Coronary artery (tissue), 2 donors: ENCODE data around the gene TIFAB.

ENCODE experiments used
- DNase-seq: peaks from one replicate; pipeline ENCODE4 v3.0.0-alpha.2; 2017; ENCODE audit warnings: low spot score
- H3K27ac ChIP-seq, 2 donors: fragments of 200-600 bp; sonication (generic); one replicate each; pipeline ENCODE4 v1.5.1; 2016 to 2019
- H3K4me3 ChIP-seq: fragments of 200-600 bp; sonication (generic); 2 replicates; pipeline ENCODE4 v1.5.1; 2016; ENCODE audit warnings: mild to moderate bottlenecking, moderate library complexity
- TF ChIP-seq, protein P1 (sequence below): fragments of 200-600 bp; sonication (generic); IDR thresholded peaks from one replicate; pipeline ENCODE4 v1.5.1; 2019; ENCODE audit warnings: antibody characterized with exemption

The TIFAB gene

DNA sequence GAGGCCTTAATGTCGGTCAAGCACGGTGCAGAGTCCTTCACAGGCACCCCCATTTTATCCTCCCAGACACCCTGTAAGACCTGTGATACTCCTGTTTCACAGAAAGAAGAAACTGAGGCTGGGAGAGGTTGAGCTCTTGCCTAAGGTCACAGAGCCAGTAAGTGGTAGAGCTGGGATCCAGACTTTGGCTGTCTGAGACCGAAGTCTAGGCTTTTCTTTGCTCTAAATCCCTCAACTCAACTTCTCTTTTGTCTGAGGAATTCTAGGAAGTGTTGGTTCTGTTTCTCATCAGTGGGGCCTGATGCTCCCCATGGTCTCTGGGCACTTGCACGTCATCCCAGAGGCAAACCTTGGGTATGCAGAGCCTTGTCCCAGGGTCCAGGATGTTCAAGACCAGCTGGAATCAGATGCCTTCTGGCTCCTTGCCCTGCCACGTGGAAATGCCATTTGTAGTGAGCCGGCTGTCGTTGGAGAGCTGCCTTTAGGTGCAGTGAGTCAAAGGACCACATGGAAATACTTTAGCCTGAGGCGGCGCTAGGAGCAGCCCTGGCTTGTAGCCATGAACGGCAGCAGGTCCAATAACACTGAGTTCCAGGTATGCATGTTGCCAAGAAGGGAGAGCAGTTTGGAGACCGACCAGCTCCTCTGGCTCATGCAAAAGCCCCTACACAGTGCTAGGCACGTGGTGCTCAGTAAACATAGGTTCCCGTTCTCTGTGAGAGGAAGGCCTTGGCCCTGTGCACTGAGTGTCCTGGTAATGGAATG is 14.2 kb downstream of the TIFAB start:
- TF ChIP-seq, protein P1, sequence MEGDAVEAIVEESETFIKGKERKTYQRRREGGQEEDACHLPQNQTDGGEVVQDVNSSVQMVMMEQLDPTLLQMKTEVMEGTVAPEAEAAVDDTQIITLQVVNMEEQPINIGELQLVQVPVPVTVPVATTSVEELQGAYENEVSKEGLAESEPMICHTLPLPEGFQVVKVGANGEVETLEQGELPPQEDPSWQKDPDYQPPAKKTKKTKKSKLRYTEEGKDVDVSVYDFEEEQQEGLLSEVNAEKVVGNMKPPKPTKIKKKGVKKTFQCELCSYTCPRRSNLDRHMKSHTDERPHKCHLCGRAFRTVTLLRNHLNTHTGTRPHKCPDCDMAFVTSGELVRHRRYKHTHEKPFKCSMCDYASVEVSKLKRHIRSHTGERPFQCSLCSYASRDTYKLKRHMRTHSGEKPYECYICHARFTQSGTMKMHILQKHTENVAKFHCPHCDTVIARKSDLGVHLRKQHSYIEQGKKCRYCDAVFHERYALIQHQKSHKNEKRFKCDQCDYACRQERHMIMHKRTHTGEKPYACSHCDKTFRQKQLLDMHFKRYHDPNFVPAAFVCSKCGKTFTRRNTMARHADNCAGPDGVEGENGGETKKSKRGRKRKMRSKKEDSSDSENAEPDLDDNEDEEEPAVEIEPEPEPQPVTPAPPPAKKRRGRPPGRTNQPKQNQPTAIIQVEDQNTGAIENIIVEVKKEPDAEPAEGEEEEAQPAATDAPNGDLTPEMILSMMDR: no peak
- no peak overlapping the region for H3K4me3 ChIP-seq
- DNase-seq: no peak
- H3K27ac ChIP-seq: peak overlapping the region in 1 of 2 donors; percentile 25

GRCh38 chr5:135437422-135437795 is 14.7 kb downstream of the TIFAB start:
- no peak for DNase-seq
- TF ChIP-seq, protein P1: no peak
- H3K27ac ChIP-seq: peak overlapping the region in 1 of 2 donors; percentile 25
- H3K4me3 ChIP-seq: no peak overlapping the region

GRCh38 chr5:135436951-135437418 is 15.2 kb downstream of the TIFAB start:
- no peak overlapping the region for H3K4me3 ChIP-seq
- peak overlapping the region in 1 of 2 donors; percentile 25 for H3K27ac ChIP-seq
- TF ChIP-seq, protein P1: no peak
- no peak for DNase-seq

DNA sequence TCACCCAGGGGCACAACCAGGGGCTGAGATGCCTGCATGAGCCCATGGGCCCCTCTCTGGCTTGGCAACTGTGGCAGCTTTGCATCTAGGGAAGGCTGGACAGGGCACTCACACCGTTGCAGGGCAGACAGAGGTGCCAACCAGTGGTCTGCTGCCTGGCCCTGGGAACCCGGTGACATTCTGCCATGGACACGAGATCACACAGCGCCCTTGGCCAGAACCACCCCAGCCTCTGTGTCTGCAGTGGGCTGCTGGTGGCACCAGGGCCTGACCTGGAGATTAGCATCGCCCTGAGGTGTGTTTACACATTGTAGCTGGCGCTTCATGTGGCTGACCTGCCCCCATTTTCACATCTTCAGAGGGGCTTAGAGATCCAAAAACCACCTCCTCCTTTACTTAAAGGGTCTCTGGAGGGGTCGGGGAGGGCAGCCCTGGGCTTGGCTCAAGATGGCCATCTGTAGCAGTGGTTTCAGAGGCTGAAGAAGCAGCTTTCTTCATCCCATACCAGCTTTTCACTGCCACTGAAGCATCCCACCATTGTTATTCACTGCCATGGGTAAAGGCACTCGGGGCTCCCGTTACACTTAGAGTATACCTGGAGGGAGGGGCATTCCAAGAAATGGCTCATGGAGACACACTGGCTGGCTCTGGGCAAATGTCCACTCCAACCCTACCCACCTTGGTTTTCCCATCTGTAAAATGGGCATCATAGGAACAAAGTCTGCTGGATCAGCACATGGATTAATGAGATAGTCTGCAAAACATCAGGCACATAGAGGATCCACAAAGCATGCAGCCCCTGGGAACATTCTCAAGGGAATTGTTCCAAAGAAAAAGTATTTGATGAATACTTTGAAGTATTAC is 16.5 kb downstream of the TIFAB start:
- no peak for DNase-seq
- TF ChIP-seq, protein P1: no peak
- Histone ChIP-seq H3K4me3 (no peak overlapping the region), H3K27ac (no peak overlapping the region)

DNA sequence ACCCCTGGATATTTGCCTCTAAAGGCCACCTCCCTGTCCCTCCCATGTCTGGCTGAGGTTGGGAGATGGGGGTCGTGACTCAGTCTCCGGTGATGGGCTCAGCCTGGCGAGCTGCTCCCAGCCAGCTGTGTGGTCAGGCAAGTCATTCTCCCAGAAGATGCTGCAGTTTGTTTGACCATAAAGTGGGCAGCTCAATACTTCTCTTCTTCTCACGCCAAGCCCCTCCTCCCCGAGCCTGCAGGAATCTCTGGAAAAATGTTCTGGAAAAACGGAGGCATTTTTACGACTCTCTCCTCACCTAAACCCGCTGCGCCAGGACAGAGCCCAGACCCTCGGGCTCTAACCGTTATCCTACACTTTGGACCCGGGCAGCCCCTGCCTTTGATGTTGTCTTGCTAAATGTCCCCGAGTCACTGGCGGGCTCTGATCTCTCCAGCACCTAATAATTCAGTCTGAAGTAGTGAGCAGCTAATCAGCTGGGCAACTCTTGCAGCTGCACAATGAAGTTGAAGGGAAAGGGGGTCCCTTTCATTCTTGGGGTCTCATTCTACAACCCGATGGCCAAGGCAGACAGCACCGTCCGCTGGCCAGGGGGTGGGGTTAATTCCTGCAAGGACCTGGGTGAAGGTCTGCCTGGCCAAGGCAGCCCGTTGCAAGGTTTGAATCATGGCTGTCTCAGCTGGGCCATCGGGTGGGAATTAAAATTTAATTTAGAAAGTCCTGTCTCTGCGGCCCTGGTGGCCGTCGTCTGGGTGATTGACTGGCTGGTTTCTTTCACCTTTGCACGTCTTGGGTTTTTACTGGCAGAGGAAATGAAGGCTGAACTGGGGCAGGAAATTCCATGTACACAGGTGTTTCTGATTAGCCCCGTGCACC is 17.3 kb downstream of the TIFAB start:
- TF ChIP-seq, protein P1: no peak
- no peak overlapping the region for H3K27ac ChIP-seq
- DNase-seq: no peak
- H3K4me3 ChIP-seq: no peak overlapping the region

GRCh38 chr5:135433681-135434426 is 18.3 kb downstream of the TIFAB start:
- Histone ChIP-seq H3K27ac (peak overlapping the region in 1 of 2 donors; percentile 37), H3K4me3 (no peak overlapping the region)
- TF ChIP-seq, protein P1: no peak
- DNase-seq: no peak
